Prostate gland (tissue), 2 donors: Measurements from ENCODE around the gene LRRC3B. TPM values are rescaled to one million over a fixed set of nuclear protein-coding genes. Genes with fewer than 3 reads are reported as not detected.

Experiments
- DNase-seq: peaks from one replicate; pipeline ENCODE4 v3.0.0-alpha.2; 2019; ENCODE audit warnings: low spot score
- H3K27ac ChIP-seq, 2 donors: fragments of 200-600 bp; sonication (generic); 2 replicates each; pipeline ENCODE4 v1.5.1; 2017 to 2019
- H3K27me3 ChIP-seq: fragments of 200-600 bp; sonication (generic); replicated peaks from 2 replicates; pipeline ENCODE4 v1.5.1; 2019; ENCODE audit not compliant: insufficient read depth
- H3K36me3 ChIP-seq, 2 donors: fragments of 200-600 bp; sonication (generic); 1 replicate in 1 of 2; 2 replicates in 1 of 2; pipeline versions ENCODE4 v1.5.1 to v1.8.1; 2017 to 2019
- H3K4me1 ChIP-seq: fragments of 200-600 bp; sonication (generic); replicated peaks from 2 replicates; pipeline ENCODE4 v1.5.1; 2019
- H3K4me3 ChIP-seq, 2 donors: fragments of 200-600 bp; sonication (generic); 2 replicates each; pipeline ENCODE4 v1.5.1; 2017 to 2019
- H3K9me3 ChIP-seq: fragments of 200-600 bp; sonication (generic); 2 replicates; pipeline ENCODE4 v1.5.1; 2017
- POLR2A ChIP-seq: fragments of 450-650 bp; IDR thresholded peaks from one replicate; pipeline ENCODE4 v1.6.1; 2016; ENCODE audit warnings: antibody characterized with exemption, mild to moderate bottlenecking
- POLR2AphosphoS5 ChIP-seq: sonication (generic); formaldehyde crosslinking; IDR thresholded peaks from one replicate; pipeline ENCODE4 v1.6.1; 2017; ENCODE audit warnings: antibody characterized with exemption
- WGBS: methylation state at CpG from one replicate; pipeline ENCODE4 v1.1.5; 2018; 5-methylcytosine and 5-hydroxymethylcytosine counted together
- intact Hi-C: fragments of 100-400 bp; cut with DNase I; formaldehyde crosslinking; loops from one replicate; pipeline ENCODE4 v1.14.2; 2022
- total RNA-seq, 2 donors: library from RNA; depleted of rRNA; stranded (reverse); fragments of >200 nt; gene quantifications; one replicate each; pipeline ENCODE4 v1.1.0, GENCODE V29; 2016
- TF ChIP-seq, protein P1 (sequence below), 4 experiments: fragments of 200-600 bp in 2 of 4; fragments of 450-650 bp in 2 of 4; sonication (generic) in 2 of 4; IDR thresholded peaks; 1 replicate in 3 of 4; 2 replicates in 1 of 4; pipeline ENCODE4 v1.5.1; 2016 to 2019; ENCODE audit warnings: antibody characterized with exemption in 4 of 4, mild to moderate bottlenecking in 2 of 4, moderate library complexity in 2 of 4

LRRC3B gene
- total RNA-seq, 2 donors from 2014 or later: 0.09 to 1.5 TPM

DNA sequence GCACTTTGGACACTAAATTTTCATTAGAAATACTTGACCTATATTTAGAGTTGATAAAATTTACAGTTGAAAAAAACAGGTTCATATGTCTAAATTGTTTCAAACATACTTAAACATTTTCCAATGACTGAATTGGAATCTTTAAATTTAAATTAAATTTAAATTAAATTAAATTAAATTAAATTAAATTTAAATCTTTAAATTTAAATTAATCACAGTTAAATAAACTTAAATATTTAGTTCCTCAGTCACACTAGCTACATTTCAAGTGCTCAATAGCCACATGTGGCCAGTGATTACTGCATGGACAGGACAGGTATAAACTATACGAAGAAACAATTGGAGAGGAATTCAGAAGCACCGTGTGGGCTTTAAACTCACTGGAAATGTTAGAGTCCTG is 16.8 kb downstream of the LRRC3B start:
- Histone ChIP-seq H3K27me3 (no peaks in the 10 kb centered on the region), H3K36me3 (no peaks in the 10 kb centered on the region), H3K9me3 (no peaks in the 10 kb centered on the region), H3K4me3 (no peak overlapping the region), H3K27ac (no peak overlapping the region), H3K4me1 (no peaks in the 10 kb centered on the region)
- TF ChIP-seq, protein P1, sequence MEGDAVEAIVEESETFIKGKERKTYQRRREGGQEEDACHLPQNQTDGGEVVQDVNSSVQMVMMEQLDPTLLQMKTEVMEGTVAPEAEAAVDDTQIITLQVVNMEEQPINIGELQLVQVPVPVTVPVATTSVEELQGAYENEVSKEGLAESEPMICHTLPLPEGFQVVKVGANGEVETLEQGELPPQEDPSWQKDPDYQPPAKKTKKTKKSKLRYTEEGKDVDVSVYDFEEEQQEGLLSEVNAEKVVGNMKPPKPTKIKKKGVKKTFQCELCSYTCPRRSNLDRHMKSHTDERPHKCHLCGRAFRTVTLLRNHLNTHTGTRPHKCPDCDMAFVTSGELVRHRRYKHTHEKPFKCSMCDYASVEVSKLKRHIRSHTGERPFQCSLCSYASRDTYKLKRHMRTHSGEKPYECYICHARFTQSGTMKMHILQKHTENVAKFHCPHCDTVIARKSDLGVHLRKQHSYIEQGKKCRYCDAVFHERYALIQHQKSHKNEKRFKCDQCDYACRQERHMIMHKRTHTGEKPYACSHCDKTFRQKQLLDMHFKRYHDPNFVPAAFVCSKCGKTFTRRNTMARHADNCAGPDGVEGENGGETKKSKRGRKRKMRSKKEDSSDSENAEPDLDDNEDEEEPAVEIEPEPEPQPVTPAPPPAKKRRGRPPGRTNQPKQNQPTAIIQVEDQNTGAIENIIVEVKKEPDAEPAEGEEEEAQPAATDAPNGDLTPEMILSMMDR (IDR thresholded peaks at IDR 0.05): no peak
- no peak for TF ChIP-seq POLR2AphosphoS5
- no peak for TF ChIP-seq POLR2A
- 74% methylated on average over 2 of the region's 2 CpGs for WGBS
- DNase-seq: no peak
- intact Hi-C loops: no loop called here

DNA sequence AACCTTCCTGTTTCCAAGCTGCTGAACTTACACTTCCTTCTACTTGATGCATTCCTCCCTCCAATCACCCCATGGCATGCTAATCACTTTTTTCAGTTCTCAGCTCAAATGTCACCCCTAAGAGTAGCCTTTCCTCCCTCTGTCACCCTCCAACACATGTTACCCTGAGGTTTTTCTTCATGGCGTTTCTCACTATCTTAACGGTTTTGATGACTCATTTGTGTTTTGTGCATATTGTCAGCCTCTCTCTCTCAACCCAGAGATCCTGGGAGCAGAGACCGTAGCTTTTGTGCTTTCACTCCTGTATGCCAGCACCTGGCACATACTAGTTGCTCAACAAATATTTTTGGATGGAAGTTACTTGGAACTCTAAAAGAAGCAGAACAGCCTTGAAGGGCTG is 24.5 kb downstream of the LRRC3B start:
- H3K9me3 ChIP-seq: no peaks in the 10 kb centered on the region
- H3K4me3 ChIP-seq: no peak overlapping the region
- H3K36me3 ChIP-seq: no peaks in the 10 kb centered on the region
- intact Hi-C loops: no loop called here
- no peaks in the 10 kb centered on the region for H3K27me3 ChIP-seq
- H3K4me1 ChIP-seq: no peaks in the 10 kb centered on the region
- DNase-seq: no peak
- no peak overlapping the region for H3K27ac ChIP-seq
- TF ChIP-seq POLR2AphosphoS5 (no peak), POLR2A (no peak)
- TF ChIP-seq, protein P1 (IDR thresholded peaks at IDR 0.05): no peak
- 65% methylated on average over 3 of the region's 3 CpGs for WGBS

DNA sequence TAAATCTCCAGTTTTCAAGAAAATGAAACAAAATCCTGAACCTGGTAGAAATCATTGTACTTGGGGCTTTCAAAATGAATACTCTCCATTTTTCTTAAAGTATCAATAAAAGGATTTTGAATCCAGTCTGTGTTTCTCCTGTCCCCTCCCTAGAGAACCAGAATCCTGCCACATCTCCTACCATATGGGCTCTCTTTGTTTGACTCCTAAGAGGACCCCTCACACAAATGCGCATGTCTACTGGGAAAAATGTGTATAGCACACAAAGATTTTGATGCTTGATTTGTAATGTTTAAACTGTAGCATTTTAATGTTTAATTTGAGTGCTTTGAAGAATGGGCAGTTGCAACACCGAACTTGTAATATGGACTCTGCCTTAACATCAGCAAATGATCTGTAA is 25.9 kb downstream of the LRRC3B start:
- 52% methylated on average over 2 of the region's 2 CpGs for WGBS
- no peak for DNase-seq
- intact Hi-C loops: no loop called here
- no peak overlapping the region for H3K4me3 ChIP-seq
- no peaks in the 10 kb centered on the region for H3K27me3 ChIP-seq
- no peak overlapping the region for H3K27ac ChIP-seq
- H3K4me1 ChIP-seq: no peaks in the 10 kb centered on the region
- no peaks in the 10 kb centered on the region for H3K9me3 ChIP-seq
- TF ChIP-seq, protein P1 (IDR thresholded peaks at IDR 0.05): no peak
- no peak for TF ChIP-seq POLR2AphosphoS5
- TF ChIP-seq POLR2A: no peak
- no peaks in the 10 kb centered on the region for H3K36me3 ChIP-seq

DNA sequence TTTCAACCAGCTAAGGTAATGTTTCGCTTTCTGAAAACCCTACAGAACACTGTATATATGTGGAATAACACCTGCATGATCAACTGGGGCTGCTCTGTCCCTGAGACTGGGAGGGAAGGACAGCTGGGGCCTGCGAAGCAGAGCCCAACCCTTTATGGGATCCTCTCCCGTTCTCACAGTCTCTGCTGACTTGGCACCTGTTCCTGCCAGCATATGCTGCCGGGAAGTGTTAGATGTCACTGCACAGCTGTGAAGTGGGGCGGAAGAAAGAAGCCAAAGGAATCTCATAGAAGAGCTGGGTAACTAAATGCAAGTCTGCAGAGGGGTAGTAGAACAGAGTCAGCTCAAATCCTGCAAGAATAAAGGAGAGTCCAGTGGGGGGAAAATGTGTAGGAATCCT is 29.6 kb downstream of the LRRC3B start:
- H3K36me3 ChIP-seq: no peaks in the 10 kb centered on the region
- WGBS: 29% methylated on average over 5 of the region's 5 CpGs
- intact Hi-C loops: no loop called here
- H3K9me3 ChIP-seq: no peaks in the 10 kb centered on the region
- H3K27ac ChIP-seq: no peak overlapping the region
- no peak for DNase-seq
- no peak for TF ChIP-seq POLR2A
- TF ChIP-seq, protein P1 (IDR thresholded peaks at IDR 0.05): no peak
- TF ChIP-seq POLR2AphosphoS5: no peak
- no peaks in the 10 kb centered on the region for H3K27me3 ChIP-seq
- no peaks in the 10 kb centered on the region for H3K4me1 ChIP-seq
- H3K4me3 ChIP-seq: no peak overlapping the region

DNA sequence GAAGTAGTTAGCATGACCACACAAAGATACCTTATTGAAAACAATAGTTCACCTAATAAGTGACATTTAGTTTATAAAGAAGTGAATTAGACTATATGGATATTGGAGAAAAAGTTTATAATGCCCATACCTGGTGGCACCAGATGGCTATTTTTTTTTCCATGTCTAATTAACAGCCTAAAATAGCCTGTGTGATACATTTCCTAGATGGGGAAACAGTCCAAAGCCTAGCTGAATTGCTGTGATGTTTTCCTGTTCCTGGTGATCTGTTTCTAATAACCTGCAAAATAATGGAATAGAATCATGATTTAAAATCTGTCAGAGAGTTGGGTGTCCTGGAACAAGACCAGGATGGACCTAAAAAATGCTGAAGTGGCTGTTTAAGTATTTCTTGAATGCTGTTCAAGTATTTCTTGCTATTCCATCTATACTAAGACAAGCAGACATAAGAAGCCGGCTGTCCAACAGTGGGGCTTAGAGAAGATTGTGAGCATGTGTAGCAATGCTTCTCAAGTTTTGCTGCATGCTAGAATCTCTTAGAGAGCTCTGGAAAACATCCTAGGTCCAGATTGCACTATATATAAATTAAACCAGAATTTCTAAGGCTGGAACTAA is 31.3 kb downstream of the LRRC3B start:
- H3K27me3 ChIP-seq: no peaks in the 10 kb centered on the region
- WGBS: 77% methylated on average over 1 of the region's 1 CpG
- H3K9me3 ChIP-seq: no peaks in the 10 kb centered on the region
- H3K27ac ChIP-seq: no peak overlapping the region
- DNase-seq: no peak
- no peaks in the 10 kb centered on the region for H3K4me1 ChIP-seq
- H3K4me3 ChIP-seq: no peak overlapping the region
- TF ChIP-seq POLR2AphosphoS5 (no peak), POLR2A (no peak)
- TF ChIP-seq, protein P1 (IDR thresholded peaks at IDR 0.05): no peak
- H3K36me3 ChIP-seq: no peaks in the 10 kb centered on the region
- intact Hi-C loops: no loop called here
